ENCODE measurements around the gene AIG1.
"Not testable (repeated sequence)": the region's sequence is repeated elsewhere in the genome, so short reads cannot be mapped to it uniquely, and the experiment has no call there.

AIG1 gene, protein sequence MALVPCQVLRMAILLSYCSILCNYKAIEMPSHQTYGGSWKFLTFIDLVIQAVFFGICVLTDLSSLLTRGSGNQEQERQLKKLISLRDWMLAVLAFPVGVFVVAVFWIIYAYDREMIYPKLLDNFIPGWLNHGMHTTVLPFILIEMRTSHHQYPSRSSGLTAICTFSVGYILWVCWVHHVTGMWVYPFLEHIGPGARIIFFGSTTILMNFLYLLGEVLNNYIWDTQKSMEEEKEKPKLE

DNA sequence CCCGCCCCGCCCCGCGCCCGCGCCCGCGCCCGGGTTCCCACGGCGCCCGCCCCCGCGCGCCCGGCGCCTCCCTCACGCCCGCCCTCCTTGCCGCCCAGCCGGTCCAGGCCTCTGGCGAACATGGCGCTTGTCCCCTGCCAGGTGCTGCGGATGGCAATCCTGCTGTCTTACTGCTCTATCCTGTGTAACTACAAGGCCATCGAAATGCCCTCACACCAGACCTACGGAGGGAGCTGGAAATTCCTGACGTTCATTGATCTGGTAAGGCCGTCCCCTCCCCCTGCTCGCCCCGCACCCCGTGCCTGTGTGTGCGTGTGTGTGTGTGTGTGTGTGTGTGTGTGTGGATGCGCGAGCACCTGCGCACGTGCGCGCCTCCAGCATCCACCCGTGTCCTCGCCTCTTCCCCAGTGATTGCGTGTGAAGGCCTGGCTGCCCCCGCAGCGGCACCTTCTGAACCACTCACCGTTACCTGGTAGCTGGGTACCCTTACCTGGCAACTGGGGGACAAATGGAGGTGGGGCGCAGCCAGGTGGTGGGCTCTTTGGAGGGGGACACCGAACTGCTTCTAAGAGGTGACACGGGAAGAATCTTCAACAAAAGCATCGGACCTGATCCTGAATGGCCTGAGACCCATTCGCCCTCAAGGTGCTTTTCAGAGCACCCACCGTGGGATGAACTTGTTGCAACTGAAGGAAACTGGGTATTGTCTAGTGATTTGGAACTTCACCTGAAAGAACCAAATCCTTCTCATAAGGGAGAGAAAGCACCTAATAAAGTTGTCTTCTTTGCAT, at the start of gene AIG1:
TSS of gene AIG1 (plus strand) at position 84 of the 791 bp plus-strand sequence. CDS start at position 121, 37 bp downstream.
- DNase-seq (ENCODE audit: low spot score), result no peak

DNA sequence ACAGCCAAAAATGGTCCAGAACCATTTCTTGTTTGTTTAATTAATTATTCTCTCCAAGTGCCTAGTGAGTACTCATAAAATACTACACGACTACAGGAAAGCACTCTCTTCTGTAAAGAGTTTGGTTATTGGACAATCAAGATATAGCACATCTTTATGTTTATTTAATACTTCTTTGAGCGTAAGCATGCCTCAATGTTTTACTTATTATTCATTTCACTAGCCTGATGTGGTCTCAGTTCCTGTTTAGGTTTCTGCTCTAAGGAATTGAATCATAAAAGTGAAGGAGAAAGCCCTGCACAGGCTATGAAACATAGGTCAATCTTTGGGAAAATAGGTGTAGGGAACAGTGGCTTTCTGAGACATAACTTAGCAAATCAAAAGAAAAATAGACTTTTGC, 45.9 kb upstream of the AIG1 start:
- DNase-seq (ENCODE audit: low spot score), result no peak

DNA sequence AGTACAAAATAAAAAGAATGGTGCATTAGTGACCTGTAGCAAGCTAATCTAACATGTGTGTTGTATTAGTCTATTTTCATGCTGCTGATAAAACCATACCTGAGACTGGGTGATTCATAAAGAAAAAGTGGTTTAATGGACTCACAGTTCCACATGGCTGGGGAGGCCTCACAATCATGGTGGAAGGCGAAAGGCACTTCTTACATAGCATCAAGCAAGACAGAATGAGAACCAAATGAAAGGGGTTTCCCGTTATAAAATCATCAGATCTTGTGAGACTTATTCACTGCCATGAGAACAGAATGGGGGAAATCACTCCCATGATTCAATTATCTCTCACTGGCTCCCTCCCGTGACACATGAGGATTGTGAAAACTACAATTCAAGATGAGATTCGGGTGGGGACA, 45.4 kb upstream of the AIG1 start:
- no peak for DNase-seq (ENCODE audit: low spot score)

DNA sequence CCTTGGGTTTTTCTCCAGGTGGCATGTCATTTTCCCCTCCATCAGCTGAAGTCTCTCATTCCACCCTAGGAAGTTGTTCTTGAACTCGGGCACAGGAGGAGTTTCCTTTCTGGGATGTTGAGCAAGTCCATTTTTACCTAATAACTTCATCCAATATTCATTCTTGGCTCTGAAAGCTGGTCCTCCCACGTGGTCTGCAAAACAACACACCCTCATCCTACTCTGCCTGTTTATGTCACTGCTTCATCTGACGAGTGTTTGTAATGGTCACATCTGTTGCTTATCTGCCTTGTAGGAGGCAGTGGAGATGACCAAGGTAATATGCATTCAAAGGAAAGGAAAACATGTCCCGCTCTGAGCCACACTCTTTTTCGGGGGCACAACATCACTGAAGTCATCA, 41.7 kb upstream of the AIG1 start:
- no peak for DNase-seq (ENCODE audit: low spot score)

DNA sequence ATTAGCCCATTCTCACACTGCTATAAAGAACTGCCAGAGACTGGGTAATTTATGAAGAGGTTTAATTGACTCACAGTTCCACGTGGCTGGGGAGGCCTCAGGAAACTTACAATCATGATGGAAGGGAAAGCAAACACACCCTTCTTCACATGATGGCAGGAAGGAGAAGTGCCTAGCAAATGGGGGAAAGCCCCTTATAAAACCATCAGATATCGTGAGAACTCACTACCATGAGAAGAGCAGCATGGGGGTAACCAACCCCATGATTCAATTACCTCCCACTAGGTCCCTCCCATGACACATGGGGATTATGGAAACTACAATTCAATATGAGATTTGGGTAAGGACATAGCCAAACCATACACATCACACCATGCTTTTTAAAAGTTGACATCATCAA, 39.8 kb upstream of the AIG1 start:
- not testable (repeated sequence) for DNase-seq (ENCODE audit: low spot score)

DNA sequence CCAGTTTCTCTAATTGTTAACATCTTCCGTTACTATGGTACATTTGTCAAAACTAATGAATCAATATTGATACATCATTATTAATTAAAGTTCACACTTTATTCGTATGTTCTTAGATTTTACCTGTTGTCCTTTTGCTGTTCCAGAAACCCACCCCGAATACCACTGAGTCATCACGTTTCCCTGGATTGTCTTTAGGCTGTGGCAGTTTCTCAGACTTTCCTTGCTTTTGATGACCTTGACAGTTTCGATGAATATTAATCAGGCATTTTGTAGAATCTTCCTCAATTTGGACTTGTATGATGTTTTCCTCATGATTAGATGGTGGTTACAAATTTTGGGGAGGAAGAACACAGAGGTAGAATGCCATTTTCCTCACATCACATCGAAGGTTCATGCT, 39.1 kb upstream of the AIG1 start:
- DNase-seq (ENCODE audit: low spot score), result no peak

DNA sequence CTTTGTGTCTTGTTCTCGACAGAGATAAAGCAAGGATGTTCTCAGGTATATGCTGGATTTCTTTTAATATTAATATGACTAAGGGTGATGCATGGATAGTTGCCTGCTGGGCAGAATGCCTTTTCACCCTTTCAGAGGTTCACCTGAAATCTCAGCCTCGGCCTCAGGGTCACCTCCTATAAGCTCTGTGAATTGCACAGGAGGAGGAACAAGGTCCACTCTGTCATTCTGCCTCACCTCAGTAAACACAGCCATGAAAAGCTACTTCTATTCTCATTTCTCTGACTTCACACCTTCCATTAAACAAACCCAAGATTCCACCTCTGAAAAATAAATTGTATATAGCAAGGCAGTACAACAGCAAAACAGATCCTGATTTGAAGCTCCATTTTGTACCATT, 38.1 kb upstream of the AIG1 start:
- DNase-seq (ENCODE audit: low spot score), result no peak

DNA sequence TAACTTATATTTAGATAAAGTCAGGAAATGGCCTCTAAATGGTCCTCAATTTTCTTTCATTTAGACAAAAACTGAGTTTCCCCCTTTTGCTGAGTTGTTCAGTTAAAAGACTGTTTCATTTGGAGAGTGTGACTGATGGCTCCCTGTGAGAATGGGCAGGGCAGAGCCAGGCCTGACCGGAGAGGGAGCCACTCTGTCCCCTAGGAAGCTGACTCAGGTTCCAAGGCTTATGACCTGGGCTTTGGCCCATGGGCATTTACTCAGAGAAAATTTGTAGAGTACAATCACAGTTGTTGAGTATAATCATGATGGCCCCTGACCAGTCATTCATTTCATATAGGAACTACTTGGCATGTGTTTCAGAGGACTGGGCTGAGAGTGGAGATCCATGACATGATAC, 37.0 kb upstream of the AIG1 start:
- no peak for DNase-seq (ENCODE audit: low spot score)

DNA sequence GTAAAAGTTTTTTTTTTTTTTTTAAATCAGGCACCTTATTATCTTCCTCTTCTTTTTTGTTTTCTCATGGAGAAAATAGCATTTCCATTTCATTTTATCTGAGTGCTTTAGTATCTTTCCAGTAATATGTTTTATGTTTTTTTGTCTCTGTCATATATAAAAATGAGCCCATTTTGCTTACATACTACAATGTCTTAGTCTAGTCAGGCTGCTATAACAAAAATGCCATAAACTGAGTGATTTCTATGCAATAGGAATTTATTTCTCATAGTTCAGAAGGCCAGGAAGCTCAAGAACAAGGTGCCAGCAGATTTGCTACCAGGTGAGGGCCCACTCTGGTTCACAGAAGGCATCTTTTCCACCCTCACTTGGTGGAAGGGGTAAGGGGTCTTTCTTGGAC, 35.7 kb upstream of the AIG1 start:
- DNase-seq (ENCODE audit: low spot score), result no peak

DNA sequence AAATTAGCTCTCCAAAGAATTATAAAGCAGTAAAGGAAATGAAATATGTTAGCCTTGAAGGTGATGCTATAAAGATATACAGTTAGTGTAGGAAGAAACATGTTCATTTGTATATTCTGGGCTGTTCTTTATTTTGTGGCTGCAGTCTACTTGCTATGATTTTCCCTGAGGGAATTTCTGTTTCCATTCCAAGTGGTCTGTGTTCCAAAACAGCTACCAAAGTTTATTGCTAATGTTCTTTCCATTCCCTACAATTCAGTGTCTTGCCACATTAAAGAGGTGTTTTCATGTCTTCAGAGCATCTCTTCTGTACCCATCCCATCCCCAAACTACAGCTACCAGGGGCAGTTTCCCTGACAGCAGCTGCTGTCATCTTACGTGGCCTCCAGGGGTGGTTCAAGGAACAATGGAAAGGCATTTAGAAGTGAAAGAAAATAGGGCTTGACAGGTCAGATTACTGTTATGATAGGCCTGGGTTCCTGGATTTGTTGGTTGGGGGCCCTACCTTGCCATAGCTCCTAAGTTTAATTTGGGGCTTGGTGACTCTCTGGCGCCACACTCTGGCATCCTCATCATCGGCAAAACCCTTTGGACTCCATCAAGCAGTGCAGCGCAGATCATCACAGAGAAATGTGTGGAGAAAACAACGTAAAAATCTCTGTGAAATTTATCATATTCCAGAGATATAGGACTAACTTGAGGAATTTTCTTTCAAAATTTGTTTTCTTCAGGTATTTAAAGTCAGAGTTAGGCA, 33.8 kb upstream of the AIG1 start:
- DNase-seq (ENCODE audit: low spot score), result no peak

DNA sequence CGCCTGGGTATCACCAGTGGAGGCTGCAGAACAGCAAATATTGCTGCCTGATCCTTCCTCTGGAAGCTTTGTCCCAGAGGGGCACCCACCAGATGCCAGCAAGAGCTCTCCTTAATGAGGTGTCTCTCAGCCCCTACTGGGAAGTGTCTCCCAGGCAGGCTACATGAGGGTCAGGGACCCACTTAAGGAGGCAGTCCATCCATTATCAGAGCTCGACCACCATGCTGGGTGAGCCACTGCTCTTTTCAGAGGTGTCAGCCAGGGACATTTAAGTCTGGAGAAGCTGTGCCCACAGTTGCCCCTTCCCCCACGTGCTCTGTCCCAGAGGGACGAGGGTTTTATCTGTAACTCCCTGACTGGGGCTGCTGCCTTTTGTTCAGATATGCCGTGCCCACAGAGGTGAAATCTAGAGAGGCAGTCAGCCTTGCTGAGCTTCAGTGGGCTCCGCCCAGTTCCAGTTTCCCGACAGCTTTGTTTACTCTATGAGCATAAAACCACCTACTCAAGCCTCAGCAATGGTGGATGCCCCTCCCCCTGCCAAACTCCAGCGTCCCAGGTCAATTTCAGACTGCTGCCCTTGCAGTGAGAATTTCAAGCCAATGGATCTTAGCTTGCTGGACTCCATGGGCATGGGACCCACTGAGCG, 25.9 kb upstream of the AIG1 start:
- no peak for DNase-seq (ENCODE audit: low spot score)

DNA sequence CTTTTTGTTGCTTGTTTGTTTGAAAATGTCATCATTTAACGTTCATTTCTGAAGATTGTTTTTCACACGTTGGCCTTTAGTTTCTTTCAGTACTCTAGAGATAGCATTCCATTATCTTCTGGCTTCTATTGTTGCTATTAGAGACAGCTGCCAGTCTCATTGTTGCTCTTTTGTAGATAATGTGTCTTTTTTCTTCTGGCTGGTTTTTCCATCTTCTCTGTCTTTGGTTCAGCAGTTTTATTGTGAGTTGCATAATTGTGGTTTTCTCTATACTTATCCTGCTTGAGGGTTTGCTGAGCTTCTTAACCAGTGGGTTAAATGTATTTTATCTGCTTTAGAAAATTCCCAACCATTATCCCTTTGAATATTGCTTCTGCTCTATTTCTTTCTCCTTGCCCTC, 23.2 kb upstream of the AIG1 start:
- no peak for DNase-seq (ENCODE audit: low spot score)

DNA sequence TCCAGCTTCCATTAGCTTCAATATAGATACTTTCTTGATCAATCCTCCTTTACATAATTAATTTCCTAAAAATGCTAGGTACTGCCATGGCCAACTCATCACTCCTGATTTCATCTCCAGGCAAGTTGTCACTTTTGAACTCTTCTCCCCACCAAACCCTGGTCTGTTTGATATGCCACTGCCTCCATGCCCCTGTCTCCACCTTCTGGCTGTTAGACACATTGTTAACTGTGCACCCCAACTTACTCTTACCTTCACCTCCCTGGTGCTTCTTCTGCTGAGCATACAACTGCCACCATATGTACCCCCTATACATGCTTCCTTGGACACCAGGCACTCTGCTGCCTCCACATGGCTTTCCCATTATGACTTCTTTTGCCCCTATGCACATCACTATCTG, 21.9 kb upstream of the AIG1 start:
- DNase-seq (ENCODE audit: low spot score), result no peak

DNA sequence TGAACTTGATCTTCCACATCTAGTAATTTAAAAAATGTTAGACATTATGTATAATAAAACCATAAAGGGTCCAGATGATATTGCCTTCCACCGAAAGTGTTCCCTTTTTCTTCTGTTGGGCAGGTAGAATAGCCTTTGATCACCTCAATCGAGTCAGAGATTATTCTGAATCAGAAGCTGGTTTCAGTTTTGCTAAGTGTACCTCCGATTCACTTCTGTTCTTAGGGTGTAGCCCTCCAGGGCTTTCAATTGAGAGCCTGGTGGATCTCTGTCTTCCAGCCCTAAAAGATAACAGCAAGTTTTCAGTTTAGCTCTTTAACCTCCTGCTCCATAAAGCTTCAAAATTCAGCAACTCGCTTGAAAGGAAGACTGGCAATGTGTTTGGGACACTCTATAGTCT, 21.1 kb upstream of the AIG1 start:
- DNase-seq (ENCODE audit: low spot score), result no peak

DNA sequence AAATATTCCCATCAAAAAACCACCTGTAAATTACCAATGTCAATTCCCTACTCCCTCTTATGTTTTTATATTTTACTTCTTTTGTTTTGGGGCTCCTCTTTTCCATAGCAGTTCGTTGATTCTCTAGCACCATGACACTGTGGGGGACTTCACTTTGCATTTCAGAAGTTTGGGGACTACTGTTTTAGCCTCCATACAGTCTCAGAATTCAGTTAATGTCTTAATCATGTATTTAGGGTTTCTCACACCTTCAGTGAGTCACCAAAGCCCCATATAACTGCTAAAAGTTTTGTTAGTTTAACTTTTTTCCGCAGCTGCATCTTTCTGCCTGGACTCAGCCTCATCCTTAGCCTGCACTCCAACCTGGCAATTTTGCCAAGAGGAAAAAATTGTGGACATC, 20.7 kb upstream of the AIG1 start:
- no peak for DNase-seq (ENCODE audit: low spot score)

DNA sequence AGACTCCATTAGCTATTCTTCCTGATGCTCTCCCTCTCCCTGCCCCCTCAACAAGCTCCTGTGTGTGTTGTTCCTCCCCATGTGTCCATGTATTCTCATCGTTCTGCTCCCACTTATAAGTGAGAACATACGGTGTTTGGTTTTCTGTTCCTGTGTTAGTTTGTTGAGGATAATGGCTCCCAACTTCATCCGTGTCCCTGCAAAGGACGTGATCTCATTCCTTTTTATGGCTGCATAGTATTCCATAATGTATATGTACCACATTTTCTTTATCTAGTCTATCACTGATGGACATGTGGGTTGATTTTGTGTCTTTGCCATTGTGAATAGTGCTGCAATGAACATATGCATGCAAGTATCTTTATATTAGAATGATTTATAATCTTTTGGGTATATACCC, 16.3 kb upstream of the AIG1 start:
- not testable (repeated sequence) for DNase-seq (ENCODE audit: low spot score)

DNA sequence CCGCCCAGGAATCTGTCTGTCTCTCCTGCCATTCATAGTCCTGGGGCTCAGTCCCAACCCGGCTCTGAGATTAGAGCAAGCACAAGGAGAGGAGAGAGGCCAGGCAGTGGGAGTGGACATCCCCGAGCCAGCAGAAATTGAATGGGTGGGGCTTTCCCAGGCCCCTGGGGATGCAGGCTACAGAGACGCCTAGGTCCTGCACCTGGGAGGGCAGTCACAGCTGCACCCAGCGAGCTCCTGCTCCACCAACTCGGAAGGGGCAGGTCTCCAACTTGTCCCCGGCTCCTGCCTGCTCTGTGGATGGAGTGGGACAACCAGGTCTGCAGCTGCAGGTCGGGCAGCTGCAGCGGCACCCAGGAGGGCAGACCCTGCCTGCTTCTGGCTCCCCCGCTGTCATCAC, 11.1 kb upstream of the AIG1 start:
- no peak for DNase-seq (ENCODE audit: low spot score)

DNA sequence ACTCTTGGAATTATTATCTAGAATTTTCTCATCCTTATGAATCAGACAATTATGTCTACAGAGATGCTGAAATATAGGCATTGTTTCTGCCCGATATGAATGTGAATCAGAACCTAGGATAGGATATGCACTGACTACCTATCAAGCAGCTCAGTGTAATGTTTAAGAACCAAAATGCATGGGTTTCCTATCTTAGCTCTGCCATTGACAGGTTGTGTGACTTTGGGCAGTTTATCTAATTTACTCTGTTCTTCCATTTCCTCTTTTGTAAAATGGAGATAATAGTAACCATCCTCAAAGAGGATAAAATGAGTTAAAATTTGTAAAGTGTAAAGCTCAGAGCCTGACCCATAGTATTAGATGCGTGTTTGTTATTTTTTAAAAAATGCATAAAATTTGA, 10.2 kb upstream of the AIG1 start:
- DNase-seq (ENCODE audit: low spot score), result no peak

DNA sequence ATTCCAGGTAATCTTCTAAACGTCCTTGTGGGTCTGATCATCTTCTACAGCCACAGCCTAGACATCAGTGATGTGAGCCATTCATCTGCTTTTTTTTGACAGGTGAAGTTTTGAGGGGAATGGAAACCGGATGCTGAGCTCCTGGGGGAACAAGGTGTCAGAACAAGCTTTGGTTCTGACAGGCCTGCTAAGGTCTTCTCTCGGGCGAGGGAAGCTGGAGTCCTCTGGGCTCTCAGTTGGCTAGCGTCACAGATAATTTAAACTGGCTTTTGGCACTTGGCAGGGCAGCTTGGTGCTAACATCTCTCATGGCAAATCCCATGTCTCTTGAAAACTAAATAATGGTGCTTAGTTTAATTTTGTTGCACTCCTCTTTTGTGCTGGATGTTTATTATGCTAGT, 8.4 kb upstream of the AIG1 start:
- DNase-seq (ENCODE audit: low spot score), result no peak

DNA sequence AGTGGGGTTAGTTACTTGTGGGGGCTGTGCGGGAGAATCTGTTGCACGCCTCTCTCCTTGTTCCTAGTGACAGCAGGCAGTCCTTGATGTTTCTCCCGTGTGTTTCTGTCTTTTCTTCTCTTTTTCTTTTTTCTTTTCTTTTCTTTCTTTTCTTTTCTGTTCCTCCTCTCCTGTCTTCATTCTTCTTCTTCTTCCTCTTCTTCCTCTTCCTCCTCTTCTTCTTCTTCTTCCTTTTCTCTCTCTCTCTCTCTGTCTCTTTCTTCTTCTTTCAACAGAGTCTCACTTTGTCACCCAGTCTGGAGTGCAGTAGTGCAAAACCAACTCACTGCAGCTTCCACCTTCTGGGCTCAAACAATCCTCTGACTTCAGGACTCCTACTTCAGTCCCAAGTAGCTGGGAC, 6.8 kb upstream of the AIG1 start:
- no peak for DNase-seq (ENCODE audit: low spot score)

DNA sequence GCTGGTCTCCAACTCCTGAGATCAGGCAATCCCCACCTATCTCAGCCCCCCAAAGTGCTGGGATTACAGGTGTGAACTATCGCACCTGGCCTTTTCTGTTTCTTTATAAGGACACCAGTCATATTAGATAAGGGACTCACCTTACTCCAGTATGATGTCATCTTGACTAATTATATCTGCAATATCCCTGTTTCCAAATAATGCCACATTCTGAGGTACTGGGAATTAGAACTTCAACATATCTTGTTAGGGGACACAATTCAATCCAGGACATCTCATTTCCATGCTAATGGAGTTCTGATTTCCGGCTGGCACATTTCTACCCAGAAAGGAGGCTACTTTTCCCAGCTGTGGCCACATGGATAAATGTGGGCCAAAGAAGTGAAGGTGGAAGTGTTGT, 6.4 kb upstream of the AIG1 start:
- DNase-seq (ENCODE audit: low spot score), result no peak

DNA sequence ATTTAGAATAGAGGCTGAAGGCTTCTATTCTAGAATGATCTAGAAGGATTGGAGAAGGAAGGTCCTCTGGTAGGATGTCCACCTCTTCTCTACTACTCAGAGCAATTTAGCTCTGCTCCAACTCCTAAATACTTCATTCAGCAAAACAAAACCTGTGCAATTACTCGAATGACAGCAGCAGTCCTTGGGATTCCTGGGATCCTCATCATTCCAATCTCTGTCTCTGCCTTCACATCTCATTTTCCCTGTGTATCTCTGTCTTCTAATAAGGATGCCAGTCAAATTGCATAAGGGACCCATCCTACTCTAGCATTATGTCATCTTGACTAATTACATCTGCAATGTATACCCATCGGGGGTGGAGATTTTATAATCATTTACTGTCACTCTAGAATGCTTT, 5.5 kb upstream of the AIG1 start:
- no peak for DNase-seq (ENCODE audit: low spot score)

DNA sequence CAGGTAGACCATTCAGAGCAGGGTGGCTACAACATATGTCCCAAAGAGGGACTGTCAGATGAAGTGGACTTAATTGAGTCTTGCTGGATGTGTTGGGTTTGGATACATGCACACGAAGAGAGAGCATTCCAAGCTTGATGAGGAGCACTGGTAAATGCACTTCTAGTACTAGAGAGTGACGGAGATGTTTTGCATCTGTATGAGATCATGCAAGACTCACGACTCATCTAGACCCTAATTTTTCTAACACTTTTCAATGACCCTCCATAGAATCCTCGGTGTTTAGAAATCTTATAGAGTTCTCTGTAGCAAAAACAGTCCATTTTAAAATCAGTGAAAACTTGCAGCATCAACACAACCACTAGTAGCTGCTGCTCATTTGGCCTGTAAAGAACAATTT, 4.8 kb upstream of the AIG1 start:
- no peak for DNase-seq (ENCODE audit: low spot score)

Measured in hematopoietic multipotent progenitor cell treated with erythropoietin and hydrocortisone succinate and interleukin-3 and kit ligand, for 15 days (in vitro differentiated cells).